Karpas-422 (cell line): ENCODE measurements around the gene GREB1. TPM values are rescaled to one million over a fixed set of nuclear protein-coding genes. Genes with fewer than 3 reads are reported as not detected.

Source experiments
- DNase-seq: peaks from one replicate; pipeline ENCODE4 v3.0.0-alpha.2; 2015
- H2AFZ ChIP-seq: fragments of 200-600 bp; sonication (generic); 2 replicates; pipeline ENCODE4 v1.6.1; 2014; ENCODE audit warnings: antibody characterized with exemption, low read length, mixed read lengths
- H3K27ac ChIP-seq: fragments of 200-600 bp; sonication (generic); 2 replicates; pipeline ENCODE4 v1.5.1; 2014; ENCODE audit warnings: mild to moderate bottlenecking, low read length, moderate library complexity
- H3K27me3 ChIP-seq: fragments of 200-600 bp; sonication (generic); 2 replicates; pipeline ENCODE4 v1.6.1; 2014; ENCODE audit warnings: low read length, mixed read lengths
- H3K36me3 ChIP-seq: fragments of 200-600 bp; sonication (generic); 2 replicates; pipeline ENCODE4 v1.6.1; 2014; ENCODE audit warnings: low read length, mixed read lengths; ENCODE audit not compliant: insufficient read depth
- H3K4me1 ChIP-seq: fragments of 200-600 bp; sonication (generic); 2 replicates; pipeline ENCODE4 v1.6.1; 2014; ENCODE audit warnings: mild to moderate bottlenecking, low read length, mixed read lengths
- H3K4me2 ChIP-seq: fragments of 200-600 bp; sonication (generic); 2 replicates; pipeline ENCODE4 v1.6.1; 2014; ENCODE audit warnings: low read length, low read depth, mild to moderate bottlenecking; ENCODE audit not compliant: poor library complexity, severe bottlenecking
- H3K4me3 ChIP-seq: fragments of 200-600 bp; sonication (generic); 2 replicates; pipeline ENCODE4 v1.5.1; 2014; ENCODE audit warnings: mild to moderate bottlenecking, antibody characterized with exemption, low read length, mixed read lengths
- H3K79me2 ChIP-seq: fragments of 200-600 bp; sonication (generic); 2 replicates; pipeline ENCODE4 v1.6.1; 2014; ENCODE audit warnings: mild to moderate bottlenecking, low read length, mixed read lengths
- H3K9ac ChIP-seq: fragments of 200-600 bp; sonication (generic); 2 replicates; pipeline ENCODE4 v1.6.0; 2014; ENCODE audit warnings: low read length
- H3K9me2 ChIP-seq: fragments of 200-600 bp; sonication (generic), shearing (Covaris generic); replicated peaks from 2 replicates; pipeline ENCODE4 v1.6.0; 2014; ENCODE audit warnings: mild to moderate bottlenecking, low read length, moderate library complexity; ENCODE audit not compliant: insufficient read depth
- H3K9me3 ChIP-seq: fragments of 300-700, 200-600 bp; sonication (generic); 2 replicates; pipeline ENCODE4 v1.6.1; 2014; ENCODE audit warnings: low read length, mixed read lengths
- H4K20me1 ChIP-seq: fragments of 200-600 bp; sonication (generic); 2 replicates; pipeline ENCODE4 v1.6.1; 2014; ENCODE audit warnings: mild to moderate bottlenecking, antibody characterized with exemption, low read length, low read depth; ENCODE audit not compliant: insufficient read depth
- total RNA-seq: library from RNA; depleted of rRNA; stranded (reverse); fragments of >200 nt; shearing (Covaris generic); gene quantifications from 2 replicates; pipeline ENCODE4 v1.2.3, GENCODE V29; 2014; ENCODE audit warnings: low replicate concordance

The GREB1 gene
- total RNA-seq, 1 experiment from 2014 or later, result 4.4 TPM

GRCh38 chr2:11556101-11556806 lies 22.4 kb downstream of the GREB1 start:
- Histone ChIP-seq H2AFZ (no peak overlapping the region), H4K20me1 (peaks cover 20% of the 10 kb centered on the region; the same call in 1 of the 2 replicates), H3K4me2 (no peak overlapping the region), H3K27ac (no peak overlapping the region), H3K9me3 (no peaks in the 10 kb centered on the region), H3K9ac (no peak overlapping the region), H3K36me3 (no peaks in the 10 kb centered on the region), H3K4me1 (no peaks in the 10 kb centered on the region), H3K27me3 (no peaks in the 10 kb centered on the region), H3K79me2 (no peaks in the 10 kb centered on the region), H3K9me2 (no peaks in the 10 kb centered on the region), H3K4me3 (no peak overlapping the region)
- DNase-seq, result no peak

GRCh38 chr2:11558214-11558886 lies 24.5 kb downstream of the GREB1 start:
- Histone ChIP-seq H3K27me3 (no peaks in the 10 kb centered on the region), H3K9me3 (no peaks in the 10 kb centered on the region), H3K79me2 (no peaks in the 10 kb centered on the region), H3K27ac (no peak overlapping the region), H3K36me3 (no peaks in the 10 kb centered on the region), H3K9me2 (no peaks in the 10 kb centered on the region), H3K4me1 (no peaks in the 10 kb centered on the region), H2AFZ (no peak overlapping the region), H4K20me1 (peaks cover 15% of the 10 kb centered on the region; the same call in 1 of the 2 replicates), H3K9ac (no peak overlapping the region), H3K4me2 (no peak overlapping the region), H3K4me3 (no peak overlapping the region)
- no peak for DNase-seq

GRCh38 chr2:11559066-11559785 lies 25.4 kb downstream of the GREB1 start:
- no peaks in the 10 kb centered on the region for H3K36me3 ChIP-seq
- H3K4me1 ChIP-seq, result no peaks in the 10 kb centered on the region
- peaks cover 13% of the 10 kb centered on the region; the same call in 1 of the 2 replicates for H4K20me1 ChIP-seq
- no peaks in the 10 kb centered on the region for H3K79me2 ChIP-seq
- no peak for DNase-seq
- no peak overlapping the region for H3K9ac ChIP-seq
- no peaks in the 10 kb centered on the region for H3K9me3 ChIP-seq
- no peaks in the 10 kb centered on the region for H3K9me2 ChIP-seq
- H2AFZ ChIP-seq, result no peak overlapping the region
- H3K27ac ChIP-seq, result no peak overlapping the region
- H3K4me3 ChIP-seq, result no peak overlapping the region
- H3K27me3 ChIP-seq, result no peaks in the 10 kb centered on the region
- H3K4me2 ChIP-seq, result no peak overlapping the region

- Histone ChIP-seq H3K9me3 (no peaks in the 10 kb centered on the region), H3K27me3 (no peaks in the 10 kb centered on the region), H3K79me2 (no peaks in the 10 kb centered on the region), H3K4me1 (no peaks in the 10 kb centered on the region), H3K4me3 (no peak overlapping the region), H3K36me3 (no peaks in the 10 kb centered on the region), H2AFZ (no peak overlapping the region), H3K4me2 (no peak overlapping the region), H4K20me1 (peaks cover 7% of the 10 kb centered on the region; the same call in 1 of the 2 replicates), H3K27ac (no peak overlapping the region), H3K9me2 (no peaks in the 10 kb centered on the region), H3K9ac (no peak overlapping the region)
- DNase-seq, result no peak
These were observed 25.9 kb downstream of the GREB1 start for GRCh38 chr2:11559786-11560155.

GRCh38 chr2:11560806-11561205 lies 27.0 kb downstream of the GREB1 start:
- no peak for DNase-seq
- no peak overlapping the region for H3K9ac ChIP-seq
- peaks cover 6% of the 10 kb centered on the region; the same call in 1 of the 2 replicates for H4K20me1 ChIP-seq
- H3K36me3 ChIP-seq, result no peaks in the 10 kb centered on the region
- H3K27ac ChIP-seq, result no peak overlapping the region
- no peak overlapping the region for H3K4me3 ChIP-seq
- no peak overlapping the region for H2AFZ ChIP-seq
- no peaks in the 10 kb centered on the region for H3K9me3 ChIP-seq
- no peaks in the 10 kb centered on the region for H3K27me3 ChIP-seq
- no peaks in the 10 kb centered on the region for H3K9me2 ChIP-seq
- H3K4me2 ChIP-seq, result no peak overlapping the region
- no peaks in the 10 kb centered on the region for H3K79me2 ChIP-seq
- H3K4me1 ChIP-seq, result no peaks in the 10 kb centered on the region

GRCh38 chr2:11562011-11562410 lies 28.2 kb downstream of the GREB1 start:
- peaks cover 6% of the 10 kb centered on the region; the same call in 1 of the 2 replicates for H4K20me1 ChIP-seq
- H3K9ac ChIP-seq, result no peak overlapping the region
- no peaks in the 10 kb centered on the region for H3K27me3 ChIP-seq
- no peak for DNase-seq
- H3K4me3 ChIP-seq, result no peak overlapping the region
- H3K9me2 ChIP-seq, result no peaks in the 10 kb centered on the region
- no peak overlapping the region for H2AFZ ChIP-seq
- no peaks in the 10 kb centered on the region for H3K4me1 ChIP-seq
- H3K27ac ChIP-seq, result no peak overlapping the region
- H3K36me3 ChIP-seq, result no peaks in the 10 kb centered on the region
- H3K9me3 ChIP-seq, result no peaks in the 10 kb centered on the region
- no peaks in the 10 kb centered on the region for H3K79me2 ChIP-seq
- H3K4me2 ChIP-seq, result no peak overlapping the region

GRCh38 chr2:11562476-11562875 lies 28.6 kb downstream of the GREB1 start:
- H3K4me2 ChIP-seq, result no peak overlapping the region
- H3K4me1 ChIP-seq, result no peaks in the 10 kb centered on the region
- no peak overlapping the region for H3K27ac ChIP-seq
- H2AFZ ChIP-seq, result no peak overlapping the region
- DNase-seq, result no peak
- H3K36me3 ChIP-seq, result no peaks in the 10 kb centered on the region
- no peaks in the 10 kb centered on the region for H3K27me3 ChIP-seq
- no peak overlapping the region for H3K4me3 ChIP-seq
- H3K9ac ChIP-seq, result no peak overlapping the region
- H3K79me2 ChIP-seq, result no peaks in the 10 kb centered on the region
- no peaks in the 10 kb centered on the region for H3K9me2 ChIP-seq
- no peaks in the 10 kb centered on the region for H3K9me3 ChIP-seq
- H4K20me1 ChIP-seq, result peaks cover 6% of the 10 kb centered on the region; the same call in 1 of the 2 replicates
